Measurements from ENCODE around the gene FBXW8.

The FBXW8 gene

GRCh38 chr12:117038023-117038680 is 127.4 kb downstream of the FBXW8 start:
- Histone ChIP-seq H3K79me2 (ENCODE audit: control insufficient read depth, insufficient read depth, low read length, poor library complexity) (no peaks in the 10 kb centered on the region), H3K9me3 (ENCODE audit: insufficient read depth, low read depth, low read length) (no peaks in the 10 kb centered on the region), H4K8ac (ENCODE audit: low read depth, low read length) (no peak overlapping the region), H3K18ac (ENCODE audit: low read length) (no peak overlapping the region), H2AFZ (ENCODE audit: insufficient read depth, low read length, poor library complexity) (no peak overlapping the region), H3K14ac (ENCODE audit: low read length) (no peak overlapping the region), H3K4me3 (ENCODE audit: low read depth, low read length) (no peak overlapping the region), H3K27ac (ENCODE audit: low read depth, low read length) (no peak overlapping the region), H2BK5ac (ENCODE audit: low read depth, low read length, poor library complexity) (no peak overlapping the region), H3K4ac (ENCODE audit: low read depth, low read length) (no peak overlapping the region), H3K23ac (ENCODE audit: low read length) (no peak overlapping the region), H2BK120ac (ENCODE audit: insufficient read depth, low read length, poor library complexity) (no peak overlapping the region), H3K27me3 (ENCODE audit: insufficient read depth, low read length) (no peaks in the 10 kb centered on the region), H2BK12ac (ENCODE audit: low read length) (no peak overlapping the region), H3K4me2 (ENCODE audit: low read length) (no peak overlapping the region), H3K36me3 (ENCODE audit: control insufficient read depth in 1 of 2, insufficient read depth in 2 of 2, low read length in 2 of 2) (no peaks in the 10 kb centered on the region), H4K91ac (ENCODE audit: low read depth, low read length) (no peak overlapping the region), H3K4me1 (ENCODE audit: control insufficient read depth in 1 of 2, insufficient read depth in 2 of 2, low read length in 2 of 2) (peaks cover 0 to 6% of the 10 kb centered on the region in 2 experiments), H3K79me1 (ENCODE audit: low read length) (no peaks in the 10 kb centered on the region), H4K12ac (ENCODE audit: low read depth, low read length) (no peak overlapping the region), H2AK5ac (ENCODE audit: low read length) (no peak overlapping the region), H3K9ac (ENCODE audit: low read length) (no peak overlapping the region)
- no CpG with 5 or more reads among the region's 15 CpGs for WGBS (ENCODE audit: extremely low coverage, insufficient coverage, insufficient read length)
- no peak for DNase-seq

- H4K8ac ChIP-seq (ENCODE audit: low read depth, low read length): no peak overlapping the region
- H3K4me3 ChIP-seq (ENCODE audit: low read depth, low read length): no peak overlapping the region
- no peak overlapping the region for H2BK12ac ChIP-seq (ENCODE audit: low read length)
- H2AK5ac ChIP-seq (ENCODE audit: low read length): no peak overlapping the region
- no peak overlapping the region for H3K4ac ChIP-seq (ENCODE audit: low read depth, low read length)
- no CpG with 5 or more reads among the region's 24 CpGs for WGBS (ENCODE audit: extremely low coverage, insufficient coverage, insufficient read length)
- H2AFZ ChIP-seq (ENCODE audit: insufficient read depth, low read length, poor library complexity): no peak overlapping the region
- no peak overlapping the region for H2BK120ac ChIP-seq (ENCODE audit: insufficient read depth, low read length, poor library complexity)
- no peak overlapping the region for H2BK5ac ChIP-seq (ENCODE audit: low read depth, low read length, poor library complexity)
- H3K14ac ChIP-seq (ENCODE audit: low read length): no peak overlapping the region
- no peak overlapping the region for H4K12ac ChIP-seq (ENCODE audit: low read depth, low read length)
- DNase-seq: no peak
- no peak overlapping the region for H4K91ac ChIP-seq (ENCODE audit: low read depth, low read length)
- H3K9me3 ChIP-seq (ENCODE audit: insufficient read depth, low read depth, low read length): no peaks in the 10 kb centered on the region
- no peak overlapping the region for H3K18ac ChIP-seq (ENCODE audit: low read length)
- H3K36me3 ChIP-seq (ENCODE audit: control insufficient read depth in 1 of 2, insufficient read depth in 2 of 2, low read length in 2 of 2): no peaks in the 10 kb centered on the region
- H3K27ac ChIP-seq (ENCODE audit: low read depth, low read length): no peak overlapping the region
- H3K4me2 ChIP-seq (ENCODE audit: low read length): no peak overlapping the region
- H3K9ac ChIP-seq (ENCODE audit: low read length): no peak overlapping the region
- H3K4me1 ChIP-seq (ENCODE audit: control insufficient read depth in 1 of 2, insufficient read depth in 2 of 2, low read length in 2 of 2): peaks cover 0 to 6% of the 10 kb centered on the region in 2 experiments
- H3K79me2 ChIP-seq (ENCODE audit: control insufficient read depth, insufficient read depth, low read length, poor library complexity): no peaks in the 10 kb centered on the region
- H3K79me1 ChIP-seq (ENCODE audit: low read length): no peaks in the 10 kb centered on the region
- no peak overlapping the region for H3K23ac ChIP-seq (ENCODE audit: low read length)
- H3K27me3 ChIP-seq (ENCODE audit: insufficient read depth, low read length): no peaks in the 10 kb centered on the region
Observed at GRCh38 chr12:117038919-117039318, 128.2 kb downstream of the FBXW8 start.

- H3K79me2 ChIP-seq (ENCODE audit: control insufficient read depth, insufficient read depth, low read length, poor library complexity): no peaks in the 10 kb centered on the region
- WGBS (ENCODE audit: extremely low coverage, insufficient coverage, insufficient read length): no CpG with 5 or more reads among the region's 19 CpGs
- no peak overlapping the region for H3K4me2 ChIP-seq (ENCODE audit: low read length)
- no peak overlapping the region for H4K91ac ChIP-seq (ENCODE audit: low read depth, low read length)
- no peak overlapping the region for H3K4ac ChIP-seq (ENCODE audit: low read depth, low read length)
- H3K36me3 ChIP-seq (ENCODE audit: control insufficient read depth in 1 of 2, insufficient read depth in 2 of 2, low read length in 2 of 2): no peaks in the 10 kb centered on the region
- H3K14ac ChIP-seq (ENCODE audit: low read length): no peak overlapping the region
- no peak overlapping the region for H2BK5ac ChIP-seq (ENCODE audit: low read depth, low read length, poor library complexity)
- no peak overlapping the region for H2BK12ac ChIP-seq (ENCODE audit: low read length)
- H4K8ac ChIP-seq (ENCODE audit: low read depth, low read length): no peak overlapping the region
- no peak overlapping the region for H2BK120ac ChIP-seq (ENCODE audit: insufficient read depth, low read length, poor library complexity)
- H3K27me3 ChIP-seq (ENCODE audit: insufficient read depth, low read length): no peaks in the 10 kb centered on the region
- H3K9ac ChIP-seq (ENCODE audit: low read length): no peak overlapping the region
- no peak overlapping the region for H3K18ac ChIP-seq (ENCODE audit: low read length)
- H4K12ac ChIP-seq (ENCODE audit: low read depth, low read length): no peak overlapping the region
- H3K4me3 ChIP-seq (ENCODE audit: low read depth, low read length): no peak overlapping the region
- H2AK5ac ChIP-seq (ENCODE audit: low read length): no peak overlapping the region
- H3K4me1 ChIP-seq (ENCODE audit: control insufficient read depth in 1 of 2, insufficient read depth in 2 of 2, low read length in 2 of 2): peaks cover 0 to 6% of the 10 kb centered on the region in 2 experiments
- no peak overlapping the region for H2AFZ ChIP-seq (ENCODE audit: insufficient read depth, low read length, poor library complexity)
- no peak overlapping the region for H3K27ac ChIP-seq (ENCODE audit: low read depth, low read length)
- no peak overlapping the region for H3K23ac ChIP-seq (ENCODE audit: low read length)
- DNase-seq: no peak
- H3K9me3 ChIP-seq (ENCODE audit: insufficient read depth, low read depth, low read length): no peaks in the 10 kb centered on the region
- no peaks in the 10 kb centered on the region for H3K79me1 ChIP-seq (ENCODE audit: low read length)
Observed at GRCh38 chr12:117039891-117040309, 129.2 kb downstream of the FBXW8 start.

GRCh38 chr12:117040496-117040895 is 129.7 kb downstream of the FBXW8 start:
- Histone ChIP-seq H3K27me3 (ENCODE audit: insufficient read depth, low read length) (no peaks in the 10 kb centered on the region), H2BK120ac (ENCODE audit: insufficient read depth, low read length, poor library complexity) (no peak overlapping the region), H2BK12ac (ENCODE audit: low read length) (no peak overlapping the region), H4K8ac (ENCODE audit: low read depth, low read length) (no peak overlapping the region), H4K91ac (ENCODE audit: low read depth, low read length) (no peak overlapping the region), H3K18ac (ENCODE audit: low read length) (no peak overlapping the region), H3K9ac (ENCODE audit: low read length) (no peak overlapping the region), H3K4me1 (ENCODE audit: control insufficient read depth in 1 of 2, insufficient read depth in 2 of 2, low read length in 2 of 2) (peaks cover 0 to 6% of the 10 kb centered on the region in 2 experiments), H3K4me3 (ENCODE audit: low read depth, low read length) (no peak overlapping the region), H3K4ac (ENCODE audit: low read depth, low read length) (no peak overlapping the region), H3K14ac (ENCODE audit: low read length) (no peak overlapping the region), H2AFZ (ENCODE audit: insufficient read depth, low read length, poor library complexity) (no peak overlapping the region), H3K23ac (ENCODE audit: low read length) (no peak overlapping the region), H3K79me2 (ENCODE audit: control insufficient read depth, insufficient read depth, low read length, poor library complexity) (no peaks in the 10 kb centered on the region), H2AK5ac (ENCODE audit: low read length) (no peak overlapping the region), H3K4me2 (ENCODE audit: low read length) (no peak overlapping the region), H3K27ac (ENCODE audit: low read depth, low read length) (no peak overlapping the region), H2BK5ac (ENCODE audit: low read depth, low read length, poor library complexity) (no peak overlapping the region), H3K79me1 (ENCODE audit: low read length) (no peaks in the 10 kb centered on the region), H4K12ac (ENCODE audit: low read depth, low read length) (no peak overlapping the region), H3K36me3 (ENCODE audit: control insufficient read depth in 1 of 2, insufficient read depth in 2 of 2, low read length in 2 of 2) (no peaks in the 10 kb centered on the region), H3K9me3 (ENCODE audit: insufficient read depth, low read depth, low read length) (no peaks in the 10 kb centered on the region)
- no peak for DNase-seq
- WGBS (ENCODE audit: extremely low coverage, insufficient coverage, insufficient read length): no CpG with 5 or more reads among the region's 13 CpGs
